TTC549 (cell line): ENCODE results near the gene DMRTB1.
A peak's percentile ranks its signal among the peaks of the same experiment; 100 is the strongest.

ENCODE experiments used
- FAIRE-seq: peaks from 2 replicates; lab custom pipeline; 2012; peaks lifted over from hg19 to GRCh38; lab: Jason Lieb, UNC

DMRTB1 gene

DNA sequence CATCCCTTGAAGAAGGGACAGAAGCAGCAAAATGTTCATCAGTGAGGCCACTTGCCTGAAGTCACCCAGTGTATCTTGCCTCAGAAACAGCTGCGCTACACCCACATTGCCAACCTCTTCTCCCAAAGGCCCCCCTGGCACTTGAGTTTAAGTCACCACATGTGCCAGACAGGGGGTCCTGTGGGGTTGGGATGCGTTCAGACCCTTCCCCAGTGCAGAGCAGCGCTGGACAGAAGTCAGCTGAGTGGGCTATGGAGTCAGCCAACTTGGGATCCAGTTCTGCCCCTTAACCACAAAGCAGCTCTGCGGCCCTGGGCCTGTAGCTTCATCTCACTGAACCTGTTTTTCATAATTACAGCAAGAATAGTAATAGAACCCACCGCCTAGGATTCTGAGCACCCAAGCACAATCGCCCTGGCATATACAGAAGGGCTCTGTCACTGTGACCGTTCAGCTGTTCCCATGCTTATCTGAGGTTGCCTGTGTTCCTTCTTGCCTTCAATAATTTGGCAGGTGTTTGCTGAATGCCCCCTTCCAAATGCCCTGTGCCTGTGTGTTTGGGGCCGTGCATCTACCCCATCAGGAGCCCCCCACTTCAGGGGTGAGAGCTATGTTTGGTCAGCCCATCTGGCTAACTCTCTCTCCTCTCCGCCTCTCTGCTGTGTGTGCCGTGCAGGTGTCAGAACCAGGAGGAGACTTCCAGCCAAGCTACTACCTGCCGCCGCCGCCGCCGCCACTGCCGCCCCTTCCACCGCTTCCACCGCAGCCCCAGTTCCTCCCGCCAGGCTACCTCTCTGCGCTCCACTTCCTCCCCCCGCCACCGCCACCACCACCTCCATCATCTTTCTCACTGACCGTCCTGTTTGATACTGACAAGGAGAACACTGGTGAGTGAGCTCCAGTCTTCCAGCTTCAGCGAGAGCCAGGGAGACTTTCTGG is 5.0 kb downstream of the DMRTB1 start:
- no peak for FAIRE-seq

DNA sequence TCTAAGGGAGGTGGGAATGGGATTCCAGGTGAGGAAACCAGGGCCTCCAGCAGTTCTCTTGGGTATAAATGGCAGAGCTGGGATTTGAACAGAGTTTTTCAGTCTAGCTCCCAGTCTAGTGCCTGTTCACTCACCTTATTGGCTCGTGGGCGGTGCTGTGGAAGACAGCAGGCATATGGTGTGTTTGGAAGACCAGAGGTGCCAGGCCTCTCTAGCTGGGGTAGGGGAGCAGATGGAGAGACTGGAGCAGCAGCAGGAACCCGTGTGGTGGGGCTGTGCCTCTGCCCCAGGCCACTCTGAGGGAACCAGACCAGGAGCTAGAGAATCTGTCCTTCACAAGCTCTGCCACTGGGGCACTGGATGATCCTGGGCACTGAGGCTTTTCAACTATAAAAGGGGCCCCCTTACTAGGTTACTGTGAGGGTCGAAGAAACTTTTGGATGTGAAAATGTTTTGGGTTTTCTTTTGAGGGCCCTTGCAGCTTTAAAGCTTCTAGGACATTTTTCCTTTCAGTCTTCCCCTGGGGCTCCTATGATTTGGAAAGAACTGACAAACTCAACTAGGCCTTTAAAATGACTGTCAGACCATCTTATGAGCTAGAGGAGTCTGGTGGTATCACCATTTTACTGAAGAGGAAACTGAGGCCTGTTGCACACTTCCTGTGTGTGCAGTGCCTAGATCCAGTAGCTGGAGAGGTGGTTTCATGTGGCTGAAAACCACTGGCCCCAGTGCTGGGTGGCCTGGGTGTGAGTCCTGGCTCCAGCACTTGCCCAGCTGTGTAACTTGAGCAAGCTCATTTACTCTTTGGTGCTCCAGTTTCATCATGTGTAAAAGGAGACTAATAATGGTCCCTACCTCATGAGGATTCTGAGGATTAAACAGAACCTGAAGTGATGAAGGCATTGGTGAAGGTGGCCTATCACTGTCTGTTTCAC is 6.1 kb downstream of the DMRTB1 start:
- FAIRE-seq: no peak

DNA sequence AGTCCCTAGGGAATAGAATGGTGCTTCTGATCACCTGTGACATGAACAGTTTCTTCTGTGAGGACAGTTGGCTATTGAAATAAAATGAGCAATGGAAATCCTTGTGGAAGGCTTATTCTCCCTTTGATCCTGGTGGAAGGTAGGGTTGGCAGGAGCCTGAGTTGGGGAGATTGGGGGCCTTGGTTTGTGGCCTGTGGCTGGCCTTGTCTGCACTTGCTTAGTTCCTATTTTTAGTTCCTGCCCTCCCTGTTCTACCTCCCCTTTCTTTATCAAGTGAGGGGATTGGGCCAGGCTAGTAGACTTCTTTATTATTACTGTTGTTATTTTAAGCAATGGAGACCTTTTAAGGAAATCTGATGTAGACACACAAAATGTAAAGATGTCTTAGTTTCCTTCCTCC is 8.2 kb downstream of the DMRTB1 start:
- FAIRE-seq: no peak

DNA sequence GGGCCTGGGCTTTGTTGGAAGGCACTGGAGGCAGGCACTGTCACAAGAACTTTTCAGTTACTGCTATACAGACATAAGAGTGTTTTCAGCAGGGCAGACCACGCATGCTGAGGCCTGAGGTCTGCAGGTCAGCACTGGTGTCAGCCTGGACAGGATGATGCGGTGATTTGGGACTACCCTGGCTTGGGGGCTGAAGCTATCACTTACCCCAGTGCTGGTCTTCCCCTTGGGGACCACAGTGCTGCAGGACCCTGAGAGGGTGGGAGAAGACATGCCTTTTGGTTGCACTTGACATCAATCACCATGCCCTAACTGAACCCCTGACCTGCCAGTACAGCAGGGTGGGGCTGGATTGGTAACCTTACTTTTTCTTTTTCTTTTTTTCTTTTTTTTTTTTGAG is 9.2 kb downstream of the DMRTB1 start:
- no peak for FAIRE-seq

DNA sequence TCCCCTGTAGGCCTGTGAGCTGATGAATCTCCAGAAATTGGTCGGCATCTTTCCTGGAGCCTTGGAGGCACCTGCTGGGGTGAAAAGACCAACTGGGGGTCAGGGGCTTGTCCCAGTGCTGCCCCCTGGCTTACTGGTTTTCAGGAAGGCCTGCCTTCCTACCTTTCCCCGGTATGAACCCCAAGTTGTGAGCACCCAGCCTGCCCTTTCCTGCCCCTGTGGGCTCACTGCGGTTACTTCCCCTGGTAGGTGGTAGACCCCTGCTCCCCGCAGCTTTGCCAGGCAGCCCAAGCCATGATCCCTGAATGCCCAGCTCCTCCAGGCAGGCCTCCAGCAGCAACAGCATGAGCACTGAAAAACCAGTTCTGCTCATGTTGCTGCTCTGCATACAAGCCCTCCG is 10.2 kb downstream of the DMRTB1 start:
- FAIRE-seq: no peak

DNA sequence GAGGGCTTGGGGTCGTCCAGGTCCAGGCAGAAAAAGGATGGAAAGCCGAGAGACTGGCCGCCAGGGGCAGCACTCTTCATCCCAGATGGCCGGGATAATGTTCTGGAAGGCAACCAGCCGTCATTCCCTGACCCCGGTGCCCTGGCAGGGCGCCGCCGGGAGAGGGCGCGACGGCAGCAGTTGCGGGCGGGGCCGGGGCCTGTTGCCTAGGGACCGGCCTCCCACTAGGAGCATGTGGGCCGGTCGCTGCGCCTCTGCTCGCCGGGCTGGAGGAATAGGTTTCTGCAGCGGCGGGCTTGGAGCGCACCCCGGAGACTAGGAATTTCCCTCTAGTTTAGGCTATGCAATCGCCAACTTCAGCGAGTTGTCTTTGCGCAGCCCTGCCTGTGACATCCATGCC is 11.0 kb downstream of the DMRTB1 start:
- no peak for FAIRE-seq

DNA sequence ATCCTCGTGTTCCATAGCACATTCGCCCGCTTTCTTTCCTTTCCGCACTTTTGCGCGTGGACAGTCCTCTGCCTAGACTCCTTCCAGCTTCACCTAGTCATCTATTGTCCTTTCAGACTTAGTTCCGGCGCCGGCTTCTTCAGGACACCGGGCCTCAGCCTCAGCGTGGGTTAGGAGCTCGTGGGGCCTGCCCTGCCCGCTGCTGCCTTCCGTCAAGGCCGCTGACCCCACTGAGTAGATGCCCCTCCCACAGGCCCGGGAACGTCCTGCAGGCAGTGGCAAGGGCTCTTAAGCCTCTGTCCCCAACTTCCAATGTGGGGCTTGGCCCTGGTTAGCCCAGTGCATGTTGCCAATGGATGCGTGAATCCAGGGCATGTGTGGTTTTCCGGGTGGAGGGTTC is 11.4 kb downstream of the DMRTB1 start:
- FAIRE-seq: no peak

DNA sequence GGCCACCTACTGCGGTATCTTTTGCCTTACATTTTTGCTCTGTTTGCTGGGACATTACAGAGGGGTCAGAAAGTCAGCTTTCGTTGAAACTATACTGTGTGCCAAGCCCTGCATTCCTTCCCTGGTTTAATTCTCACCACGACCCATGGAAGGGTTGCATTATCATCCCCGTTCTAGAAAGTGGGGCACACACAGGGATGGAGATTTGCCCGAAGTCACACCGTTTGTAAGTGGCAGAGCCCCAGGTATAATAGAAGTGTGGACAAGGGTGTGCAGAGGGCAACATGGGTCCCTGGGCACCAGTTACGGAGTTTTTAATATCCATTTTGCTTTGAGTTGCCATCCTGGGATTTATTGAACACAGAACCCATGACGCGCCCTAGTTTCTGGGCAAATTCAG is 11.8 kb downstream of the DMRTB1 start:
- no peak for FAIRE-seq

DNA sequence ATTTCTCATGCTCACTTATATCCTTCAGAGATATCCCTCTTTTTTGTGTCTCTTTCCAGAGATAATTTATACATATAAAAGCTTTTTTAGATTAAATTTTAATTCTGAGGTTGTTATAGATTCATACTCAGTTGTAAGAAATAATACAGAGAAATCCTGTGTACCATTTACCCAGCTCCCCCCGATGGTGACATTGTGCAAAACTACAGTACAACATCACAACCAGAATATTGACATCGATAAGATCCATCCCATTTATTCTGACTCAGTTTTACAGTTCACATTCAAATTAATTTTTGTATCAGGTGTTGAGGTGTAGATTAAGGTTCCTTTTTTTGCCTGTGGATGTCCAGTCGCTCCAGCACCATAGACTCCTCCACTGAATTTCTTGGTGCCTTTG is 14.3 kb downstream of the DMRTB1 start:
- peak; percentile 46 for FAIRE-seq

DNA sequence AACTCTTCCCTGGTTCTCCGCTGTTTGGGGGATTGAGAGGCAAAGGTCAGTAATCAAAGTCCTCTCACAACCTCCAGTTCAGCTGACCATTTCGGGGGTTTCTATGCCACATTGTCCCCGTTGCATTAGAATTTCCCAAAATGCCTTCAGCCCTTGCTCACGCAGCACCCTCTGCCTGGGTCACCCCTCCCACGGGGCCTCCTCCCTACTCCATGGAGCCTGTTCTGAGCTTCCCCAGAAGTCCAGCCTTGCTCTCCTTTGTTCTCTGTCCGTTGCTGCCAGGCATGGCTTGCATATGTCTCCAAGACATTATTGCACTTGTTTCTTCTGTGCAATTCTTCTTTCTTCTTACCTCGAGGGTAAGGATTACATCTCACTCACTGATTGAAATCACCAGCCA is 16.5 kb downstream of the DMRTB1 start:
- no peak for FAIRE-seq

DNA sequence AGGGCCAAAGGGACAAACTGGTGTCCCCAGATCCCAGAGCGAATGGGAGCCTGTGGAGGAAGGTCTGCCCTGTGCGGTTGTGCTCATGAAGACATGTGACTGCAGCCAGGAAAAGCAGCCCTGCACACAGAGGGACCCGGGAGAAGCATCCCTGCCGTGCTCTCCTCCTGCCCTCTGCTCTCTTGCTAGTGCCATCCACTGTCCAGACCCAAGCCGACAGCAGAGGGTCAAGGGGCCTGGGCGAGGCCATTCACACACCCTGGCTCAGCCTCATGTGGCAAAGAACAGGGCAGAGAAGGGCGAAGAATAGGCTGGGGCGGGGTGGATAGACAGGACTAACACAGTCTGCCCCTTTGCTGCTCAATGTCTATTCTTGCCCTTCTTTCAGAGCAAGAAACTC is 17.4 kb downstream of the DMRTB1 start:
- FAIRE-seq: no peak

DNA sequence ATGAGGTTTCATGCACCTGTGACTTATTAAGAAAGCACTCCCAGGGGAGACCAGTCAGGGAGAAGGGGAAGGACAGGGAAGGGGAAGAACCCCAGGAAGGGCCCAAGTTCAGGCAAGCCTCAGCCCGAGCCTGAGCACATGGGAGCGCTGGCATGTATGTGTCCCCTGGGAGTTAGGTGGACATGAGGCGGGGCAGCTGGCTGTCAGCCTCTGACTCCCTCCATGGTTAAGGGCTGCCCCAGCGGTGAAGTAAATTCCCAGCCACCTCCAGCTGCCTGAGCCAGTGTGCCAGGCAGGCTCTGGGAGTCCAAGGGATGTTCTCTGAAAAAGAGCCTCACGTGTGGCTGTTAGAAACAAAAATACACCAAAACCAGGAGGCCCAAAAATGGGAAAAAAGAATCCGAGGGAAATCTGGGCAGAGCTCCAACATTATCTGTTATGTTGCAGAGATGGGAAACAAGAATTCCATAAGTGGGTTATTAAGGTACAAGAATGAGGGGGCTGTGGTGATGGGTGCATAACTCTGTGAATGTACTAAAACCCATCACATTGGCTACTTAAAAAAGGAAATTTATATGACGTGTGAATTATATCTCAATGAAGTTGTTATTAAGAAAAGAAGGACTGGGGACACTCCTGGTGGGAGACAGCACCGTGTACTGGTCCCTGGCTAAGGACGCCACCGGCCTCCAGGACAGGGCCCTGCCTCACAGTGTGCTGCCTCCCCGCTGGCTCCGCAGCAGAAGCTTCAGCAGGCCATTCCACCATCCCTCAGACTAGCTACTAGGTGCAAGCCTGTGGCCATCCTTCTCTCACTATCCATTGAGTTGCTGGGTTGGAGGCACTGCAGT is 18.7 kb downstream of the DMRTB1 start:
- FAIRE-seq: no peak

DNA sequence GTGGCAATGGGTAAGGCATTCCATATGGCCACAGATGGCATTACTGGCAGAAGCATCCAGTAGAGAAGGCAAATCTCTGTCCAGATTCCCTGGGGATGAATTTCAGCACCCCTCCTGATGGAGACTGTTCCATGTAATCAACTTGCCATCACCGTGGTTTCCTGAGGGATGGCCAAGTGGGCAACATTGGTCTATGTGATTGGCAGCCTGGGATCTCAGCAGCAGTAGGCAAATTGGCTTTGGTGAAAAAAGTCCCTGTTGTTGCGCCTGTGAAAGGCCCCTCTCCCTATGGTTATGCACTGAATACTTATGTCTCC is 19.3 kb downstream of the DMRTB1 start:
- no peak for FAIRE-seq

DNA sequence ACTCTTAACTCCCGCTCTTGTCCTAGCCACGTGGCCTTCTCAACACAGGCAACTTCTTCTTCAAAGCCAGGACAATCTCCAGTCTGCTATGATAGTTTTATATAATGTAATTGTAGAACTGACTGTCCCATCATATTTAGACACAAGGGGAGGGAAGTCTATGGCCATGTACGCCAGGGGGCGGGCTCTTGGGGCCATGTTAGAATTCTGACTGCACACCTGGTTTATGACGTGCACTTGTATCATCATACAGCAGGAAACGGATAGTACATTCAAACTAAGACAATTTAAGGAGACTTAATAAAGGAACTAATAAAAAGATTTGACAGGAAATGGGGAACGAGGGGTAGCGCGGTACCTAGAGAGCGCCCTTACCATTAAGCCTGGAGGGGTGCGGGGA is 21.5 kb downstream of the DMRTB1 start:
- no peak for FAIRE-seq

DNA sequence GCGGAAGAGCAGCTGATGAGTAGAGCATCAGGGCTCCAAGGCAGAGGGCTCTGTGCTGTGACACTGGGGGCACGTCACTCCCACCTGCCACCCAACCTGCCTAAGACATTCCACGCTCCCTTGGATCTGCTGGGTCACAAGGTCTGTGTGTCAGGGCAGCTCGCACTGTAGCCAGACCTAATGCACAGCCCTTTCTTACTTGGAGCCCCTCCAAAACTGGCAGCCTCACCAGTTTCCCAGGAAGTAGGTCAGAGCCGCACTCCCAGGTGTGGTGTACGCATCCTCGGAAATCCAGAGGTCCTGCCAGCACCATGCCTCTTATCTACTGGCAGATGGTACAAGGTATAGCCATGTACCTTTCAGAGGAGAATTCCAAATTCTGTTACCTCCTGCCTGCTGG is 22.3 kb downstream of the DMRTB1 start:
- no peak for FAIRE-seq

DNA sequence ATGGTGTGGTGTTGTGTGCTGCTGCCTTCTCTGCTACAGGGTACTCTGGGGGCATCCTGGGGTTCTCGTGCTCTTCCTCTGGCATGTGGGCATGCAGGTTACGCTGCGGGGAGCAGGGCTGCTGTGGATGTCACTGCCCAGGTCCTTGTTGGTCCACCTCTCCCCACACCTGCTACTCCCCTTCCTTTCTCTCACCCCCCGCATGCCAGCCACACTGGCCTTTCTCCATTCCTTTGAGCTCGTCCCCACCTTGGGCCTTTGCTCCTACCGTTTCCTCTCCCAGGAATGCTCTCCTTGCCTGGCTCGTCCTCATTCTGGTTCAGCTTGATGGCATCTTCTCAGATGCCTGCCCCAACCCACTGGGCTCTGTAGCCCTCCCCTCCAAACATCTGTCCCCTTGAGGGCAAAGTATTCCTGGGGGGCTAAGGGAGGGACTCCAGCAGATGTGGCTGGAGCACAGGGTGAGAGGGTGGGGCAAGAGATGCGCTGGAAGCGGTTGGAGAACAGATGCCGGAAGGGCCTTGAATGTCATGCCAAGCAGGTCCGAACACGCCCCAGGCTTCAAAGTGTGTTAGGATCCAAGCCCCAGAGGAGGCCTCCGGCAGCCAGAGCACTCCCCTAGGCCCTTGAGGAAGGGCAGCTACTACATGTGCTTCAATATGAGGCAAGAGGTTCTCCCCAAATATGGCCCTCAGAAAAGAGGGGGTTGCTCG is 23.4 kb downstream of the DMRTB1 start:
- no peak for FAIRE-seq

DNA sequence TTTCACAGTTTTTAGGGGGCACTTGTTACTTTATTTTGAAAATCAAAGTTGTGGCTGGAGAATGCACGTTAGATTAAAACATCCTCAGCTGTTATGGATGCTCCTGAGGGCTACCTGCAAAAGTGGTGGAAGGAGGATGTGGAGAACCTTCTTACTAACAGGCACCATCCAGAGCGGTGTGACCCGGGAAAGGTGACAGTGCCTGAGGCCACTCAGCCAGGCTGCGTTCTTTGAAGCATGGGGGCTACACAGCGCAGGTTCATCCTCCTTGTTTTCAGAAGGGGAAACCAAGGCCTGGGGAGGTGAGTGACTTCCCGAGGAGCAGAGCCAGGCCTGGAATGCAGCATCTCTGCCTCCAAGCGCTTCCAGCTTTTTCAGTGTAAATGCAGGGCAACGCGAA is 24.0 kb downstream of the DMRTB1 start:
- no peak for FAIRE-seq

DNA sequence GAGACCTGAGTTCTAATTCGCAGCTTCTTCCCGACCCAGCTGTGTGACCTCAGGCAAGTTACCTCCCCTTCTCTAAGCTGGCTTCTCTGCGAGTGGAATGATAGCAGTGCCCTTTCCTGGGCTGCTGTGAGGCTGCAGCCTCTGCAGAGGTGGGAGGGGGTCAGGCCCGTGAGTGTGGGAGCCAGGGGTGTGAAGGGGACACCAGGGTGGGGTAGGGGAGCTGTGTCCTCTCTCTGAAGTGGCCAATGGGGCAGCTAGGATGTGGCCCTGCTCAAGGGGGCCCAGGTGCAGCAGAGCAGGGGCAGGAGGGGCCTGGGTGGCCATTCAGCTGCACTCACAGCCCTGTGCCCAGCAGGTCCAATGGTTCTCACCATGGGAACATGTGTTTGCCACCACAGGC is 24.5 kb downstream of the DMRTB1 start:
- no peak for FAIRE-seq

DNA sequence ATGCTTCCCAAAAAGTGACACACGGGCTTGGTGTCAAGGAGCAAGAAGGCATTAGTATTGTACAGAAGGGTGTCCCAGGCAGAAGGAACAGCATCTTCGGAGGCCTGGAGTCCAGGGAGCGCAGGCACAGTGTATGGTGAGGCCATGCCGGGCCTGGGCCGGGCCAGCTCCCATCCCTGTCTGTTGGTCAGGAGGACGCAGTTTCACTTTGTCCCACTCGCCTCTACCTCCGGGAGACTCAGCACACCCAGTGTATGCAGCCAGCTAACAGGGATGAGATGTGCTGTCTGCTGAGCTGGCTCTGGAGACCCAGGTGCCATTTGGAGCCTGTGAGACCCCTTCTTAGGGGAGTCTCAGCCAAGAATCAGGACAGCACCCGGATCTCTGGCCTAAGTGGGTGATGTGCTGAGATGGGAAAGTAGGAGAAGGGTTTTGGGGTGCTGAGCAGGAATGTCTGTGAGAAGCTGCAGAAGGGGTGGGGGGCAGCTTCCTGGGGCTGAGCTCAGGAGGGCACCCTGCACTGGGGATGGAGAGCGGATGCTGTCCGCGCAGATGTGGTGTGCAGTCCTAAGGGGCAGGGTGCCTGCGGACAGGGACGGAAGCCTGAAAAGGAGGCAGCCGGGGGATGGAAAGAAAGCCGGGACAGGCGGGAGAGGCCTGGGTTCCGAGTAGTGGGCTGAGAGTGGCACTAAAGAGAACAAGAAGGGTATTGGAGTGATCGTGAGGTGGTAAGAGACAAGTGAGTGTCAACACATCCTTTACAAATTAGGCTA is 25.7 kb downstream of the DMRTB1 start:
- FAIRE-seq: no peak

DNA sequence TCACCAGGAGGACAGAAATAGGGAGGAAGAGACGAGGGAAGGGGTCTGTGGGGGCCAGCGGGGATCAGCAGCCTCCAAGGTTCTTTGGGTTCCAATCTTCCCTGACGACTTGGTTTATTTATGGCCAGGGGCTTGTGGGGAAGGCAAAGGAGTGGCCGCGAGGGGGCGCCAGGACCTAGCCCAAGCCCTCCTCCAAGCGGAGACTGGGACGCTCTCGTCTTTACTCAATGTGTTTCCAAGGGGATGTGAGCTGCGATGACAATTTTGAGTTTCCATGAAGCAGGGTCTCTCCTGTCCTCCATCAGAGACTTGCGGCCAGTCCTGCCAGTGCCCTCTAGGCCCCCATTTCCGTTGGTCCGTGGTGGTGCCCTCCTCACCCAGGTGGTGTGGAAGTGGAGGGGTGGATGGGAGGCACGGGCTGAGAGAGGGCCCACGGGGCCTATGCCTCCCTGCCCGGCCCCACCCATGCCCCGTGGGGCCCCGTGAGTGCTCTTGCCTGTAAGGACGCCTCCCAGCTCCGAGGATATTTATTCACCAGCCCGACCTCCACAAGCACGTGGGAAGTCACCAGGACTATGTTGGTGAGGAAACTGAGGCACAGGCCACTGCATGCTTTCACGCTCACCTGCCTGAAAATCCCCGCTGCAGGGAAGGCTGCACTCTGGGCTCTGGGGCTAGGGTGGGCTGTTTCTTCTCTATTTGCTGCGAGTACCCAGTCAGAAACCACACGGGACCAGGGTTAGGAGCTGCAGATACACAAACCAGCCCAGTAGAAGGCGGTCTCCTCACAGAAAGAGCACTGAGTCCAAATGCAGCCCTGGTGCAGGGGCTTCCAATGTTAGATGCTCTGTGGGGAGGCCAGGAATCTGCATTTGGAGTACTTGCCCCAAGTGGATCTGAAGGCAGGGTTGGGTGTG is 26.5 kb downstream of the DMRTB1 start:
- no peak for FAIRE-seq
